Activated naive CD4-positive, alpha-beta T cell treated with anti-CD3 and anti-CD28 coated beads for 36 hours (primary cell): Measurements from ENCODE around the gene AEBP1. TPM values are rescaled to one million over a fixed set of nuclear protein-coding genes. Genes with fewer than 3 reads are reported as not detected.
A peak's percentile ranks its signal among the peaks of the same experiment; 100 is the strongest.

Source experiments
- CTCF ChIA-PET: fragments of 350-600 bp; sonication (Branson Sonifier 250); formaldehyde crosslinking; loops from one replicate; lab custom pipeline; 2021; ENCODE audit warnings: antibody characterized with exemption; lab: Charles Lee
- DNase-seq: peaks from one replicate; pipeline ENCODE4 v3.0.0-alpha.2; 2020
- H3K27ac Mint-ChIP-seq: one replicate; pipeline ENCODE4 v1.8.0; 2021; ENCODE audit warnings: mild to moderate bottlenecking, mixed read lengths
- H3K27me3 Mint-ChIP-seq: one replicate; pipeline ENCODE4 v1.8.0; 2021; ENCODE audit warnings: low read depth, mixed read lengths
- H3K36me3 Mint-ChIP-seq: one replicate; pipeline ENCODE4 v1.8.0; 2021; ENCODE audit warnings: low read depth, mixed read lengths
- H3K4me1 Mint-ChIP-seq: one replicate; pipeline ENCODE4 v1.8.0; 2021; ENCODE audit warnings: low read depth, mixed read lengths
- H3K4me3 Mint-ChIP-seq: one replicate; pipeline ENCODE4 v1.8.0; 2021; ENCODE audit warnings: mild to moderate bottlenecking, moderate library complexity, mixed read lengths
- H3K9me3 Mint-ChIP-seq: one replicate; pipeline ENCODE4 v1.8.0; 2021; ENCODE audit warnings: mixed read lengths
- intact Hi-C: fragments of 100-400 bp; cut with micrococcal nuclease; formaldehyde crosslinking; loops from one replicate; pipeline ENCODE4 v1.15.1; 2023
- total RNA-seq, 2 experiments: library from RNA; stranded (reverse); gene quantifications; one replicate each; pipeline ENCODE4 v1.2.3, GENCODE V29; 2021

The AEBP1 gene
- total RNA-seq, 2 experiments from 2014 or later, result 10.1 to 10.8 TPM

GRCh38 chr7:44080686-44081265, 23.4 kb upstream of the AEBP1 start:
- intact Hi-C loops, result loop anchor here (1.0 to 5.0 kb wide), 4 partner anchors 36 to 492 kb away; partner anchors contain the start of genes DBNL, DDX56, POLD2 and UBE2D4
- H3K4me3 Mint-ChIP-seq, result peak overlapping the region; percentile 79
- H3K27ac Mint-ChIP-seq, result peak overlapping the region; percentile 93
- no peak for DNase-seq
- no peaks in the 10 kb centered on the region for H3K27me3 Mint-ChIP-seq
- H3K9me3 Mint-ChIP-seq, result no peaks in the 10 kb centered on the region
- peaks cover 32% of the 10 kb centered on the region for H3K4me1 Mint-ChIP-seq
- peaks cover 30% of the 10 kb centered on the region for H3K36me3 Mint-ChIP-seq
- CTCF ChIA-PET, result interaction anchor here (0.6 to 1.5 kb wide), 9 partner anchors 8 to 160 kb away, joined by 3 to 7 read pairs (median 3); no protein-coding TSS in a partner anchor

- DNase-seq, result peak; percentile 57
- Mint-ChIP-seq H3K9me3 (no peaks in the 10 kb centered on the region), H3K36me3 (peaks cover 27% of the 10 kb centered on the region), H3K27me3 (no peaks in the 10 kb centered on the region), H3K4me1 (peaks cover 32% of the 10 kb centered on the region), H3K27ac (peak overlapping the region; percentile 93), H3K4me3 (peak overlapping the region; percentile 79)
- intact Hi-C loops, result loop anchor here (1.0 to 5.0 kb wide), 4 partner anchors 37 to 491 kb away; partner anchors contain the start of genes DBNL, DDX56, POLD2 and UBE2D4
- CTCF ChIA-PET, result interaction anchor here (0.6 to 1.5 kb wide), 9 partner anchors 9 to 159 kb away, joined by 3 to 7 read pairs (median 3); no protein-coding TSS in a partner anchor
These were observed 22.8 kb upstream of the AEBP1 start for GRCh38 chr7:44081266-44081748.

- Mint-ChIP-seq H3K36me3 (peaks cover 24% of the 10 kb centered on the region), H3K4me3 (peak overlapping the region; percentile 75), H3K9me3 (no peaks in the 10 kb centered on the region), H3K27me3 (no peaks in the 10 kb centered on the region), H3K4me1 (peaks cover 31% of the 10 kb centered on the region), H3K27ac (peak overlapping the region; percentile 59)
- CTCF ChIA-PET, result no interaction called here
- intact Hi-C loops, result loop anchor here (1.0 to 5.0 kb wide), 6 partner anchors 63 to 490 kb away; partner anchors contain the start of genes DDX56, NUDCD3, UBE2D4 and YKT6
- peak; percentile 99 for DNase-seq
These were observed 21.5 kb upstream of the AEBP1 start for GRCh38 chr7:44082541-44083207.

- Mint-ChIP-seq H3K4me1 (peaks cover 23% of the 10 kb centered on the region), H3K27ac (no peak overlapping the region), H3K9me3 (no peaks in the 10 kb centered on the region), H3K36me3 (peaks cover 15% of the 10 kb centered on the region), H3K4me3 (peak overlapping the region; percentile 48), H3K27me3 (no peaks in the 10 kb centered on the region)
- CTCF ChIA-PET, result interaction anchor here (0.5 kb wide), 1 partner anchor 329 kb away, joined by 3 read pairs; no protein-coding TSS in a partner anchor
- DNase-seq, result no peak
- intact Hi-C loops, result loop anchor here (2.0 to 5.0 kb wide), 5 partner anchors 117 to 489 kb away; partner anchors contain the start of genes DDX56, NUDCD3, UBE2D4 and YKT6
These were observed 20.3 kb upstream of the AEBP1 start for GRCh38 chr7:44083796-44084195.

- intact Hi-C loops, result loop anchor here (5.0 kb wide), 2 partner anchors 157 to 488 kb away; partner anchors contain the start of genes DDX56 and UBE2D4
- H3K9me3 Mint-ChIP-seq, result no peaks in the 10 kb centered on the region
- peaks cover 21% of the 10 kb centered on the region for H3K4me1 Mint-ChIP-seq
- H3K4me3 Mint-ChIP-seq, result no peak overlapping the region
- CTCF ChIA-PET, result no interaction called here
- H3K27ac Mint-ChIP-seq, result no peak overlapping the region
- DNase-seq, result no peak
- H3K36me3 Mint-ChIP-seq, result peaks cover 15% of the 10 kb centered on the region
- no peaks in the 10 kb centered on the region for H3K27me3 Mint-ChIP-seq
These were observed 19.4 kb upstream of the AEBP1 start for GRCh38 chr7:44084701-44085100.

- intact Hi-C loops, result no loop called here
- Mint-ChIP-seq H3K4me1 (peaks cover 13% of the 10 kb centered on the region), H3K36me3 (peaks cover 10% of the 10 kb centered on the region), H3K27ac (no peak overlapping the region), H3K9me3 (no peaks in the 10 kb centered on the region), H3K27me3 (no peaks in the 10 kb centered on the region), H3K4me3 (no peak overlapping the region)
- CTCF ChIA-PET, result interaction anchor here (0.6 to 1.7 kb wide), 2 partner anchors 12 to 42 kb away, joined by 3 to 5 read pairs; no protein-coding TSS in a partner anchor
- DNase-seq, result no peak
These were observed 18.6 kb upstream of the AEBP1 start for GRCh38 chr7:44085546-44085945.

- intact Hi-C loops, result no loop called here
- Mint-ChIP-seq H3K4me1 (peaks cover 4% of the 10 kb centered on the region), H3K4me3 (no peak overlapping the region), H3K27me3 (no peaks in the 10 kb centered on the region), H3K36me3 (peaks cover 2% of the 10 kb centered on the region), H3K27ac (no peak overlapping the region), H3K9me3 (no peaks in the 10 kb centered on the region)
- CTCF ChIA-PET, result interaction anchor here (1.1 to 1.7 kb wide), 2 partner anchors 11 to 16 kb away, joined by 5 read pairs; no protein-coding TSS in a partner anchor
- no peak for DNase-seq
These were observed 17.5 kb upstream of the AEBP1 start for GRCh38 chr7:44086627-44087026.

GRCh38 chr7:44087911-44088838, 16.0 kb upstream of the AEBP1 start:
- peaks cover 2% of the 10 kb centered on the region for H3K4me1 Mint-ChIP-seq
- CTCF ChIA-PET, result no interaction called here
- intact Hi-C loops, result no loop called here
- no peak for DNase-seq
- H3K27me3 Mint-ChIP-seq, result no peaks in the 10 kb centered on the region
- H3K36me3 Mint-ChIP-seq, result no peaks in the 10 kb centered on the region
- H3K4me3 Mint-ChIP-seq, result no peak overlapping the region
- H3K27ac Mint-ChIP-seq, result no peak overlapping the region
- H3K9me3 Mint-ChIP-seq, result no peaks in the 10 kb centered on the region

GRCh38 chr7:44093102-44093641, 11.0 kb upstream of the AEBP1 start:
- Mint-ChIP-seq H3K9me3 (no peaks in the 10 kb centered on the region), H3K4me3 (no peak overlapping the region), H3K27me3 (no peaks in the 10 kb centered on the region), H3K27ac (no peak overlapping the region), H3K36me3 (no peaks in the 10 kb centered on the region), H3K4me1 (peaks cover 13% of the 10 kb centered on the region)
- DNase-seq, result no peak
- CTCF ChIA-PET, result no interaction called here
- intact Hi-C loops, result no loop called here

GRCh38 chr7:44094365-44094764, 9.8 kb upstream of the AEBP1 start:
- Mint-ChIP-seq H3K9me3 (no peaks in the 10 kb centered on the region), H3K36me3 (no peaks in the 10 kb centered on the region), H3K4me3 (no peak overlapping the region), H3K27ac (no peak overlapping the region), H3K4me1 (peaks cover 13% of the 10 kb centered on the region), H3K27me3 (no peaks in the 10 kb centered on the region)
- CTCF ChIA-PET, result no interaction called here
- intact Hi-C loops, result no loop called here
- no peak for DNase-seq

GRCh38 chr7:44094883-44095592, 9.1 kb upstream of the AEBP1 start:
- Mint-ChIP-seq H3K9me3 (no peaks in the 10 kb centered on the region), H3K36me3 (no peaks in the 10 kb centered on the region), H3K4me1 (peaks cover 13% of the 10 kb centered on the region), H3K27ac (no peak overlapping the region), H3K4me3 (no peak overlapping the region), H3K27me3 (no peaks in the 10 kb centered on the region)
- DNase-seq, result no peak
- intact Hi-C loops, result no loop called here
- CTCF ChIA-PET, result no interaction called here
